ENCODE data around the gene SCAPER. TPM values are rescaled to one million over a fixed set of nuclear protein-coding genes. Genes with fewer than 3 reads are reported as not detected.

Gene SCAPER
- total RNA-seq, 1 donor: 8.3 TPM

- H3K4me3 ChIP-seq (ENCODE audit: insufficient read depth, low read length): no peak overlapping the region
- no peaks in the 10 kb centered on the region for H3K9me3 ChIP-seq (ENCODE audit: low read depth, low read length)
- no peak overlapping the region for H2AFZ ChIP-seq (ENCODE audit: low read length)
- H3K36me3 ChIP-seq (ENCODE audit: insufficient read depth, low read length): no peaks in the 10 kb centered on the region
- no peaks in the 10 kb centered on the region for H3K27me3 ChIP-seq (ENCODE audit: insufficient read depth, low read length)
- no peaks in the 10 kb centered on the region for H3K79me2 ChIP-seq (ENCODE audit: insufficient read depth, low read length)
- H3K4me2 ChIP-seq (ENCODE audit: insufficient read depth, low read length): no peak overlapping the region
- no peak for DNase-seq (ENCODE audit: insufficient read length, low spot score, missing footprints)
- no peak for TF ChIP-seq CTCF (IDR thresholded peaks at IDR 0.05; ENCODE audit: extremely low read depth, low read depth, low read length)
- no peak overlapping the region for H3K27ac ChIP-seq (ENCODE audit: low read depth, low read length)
- H3K4me1 ChIP-seq (ENCODE audit: insufficient read depth, low read length): no peaks in the 10 kb centered on the region
- no peaks in the 10 kb centered on the region for H4K20me1 ChIP-seq (ENCODE audit: insufficient read depth, low read length)
Observed at GRCh38 chr15:76802411-76802810, 102.7 kb downstream of the SCAPER start.

DNA sequence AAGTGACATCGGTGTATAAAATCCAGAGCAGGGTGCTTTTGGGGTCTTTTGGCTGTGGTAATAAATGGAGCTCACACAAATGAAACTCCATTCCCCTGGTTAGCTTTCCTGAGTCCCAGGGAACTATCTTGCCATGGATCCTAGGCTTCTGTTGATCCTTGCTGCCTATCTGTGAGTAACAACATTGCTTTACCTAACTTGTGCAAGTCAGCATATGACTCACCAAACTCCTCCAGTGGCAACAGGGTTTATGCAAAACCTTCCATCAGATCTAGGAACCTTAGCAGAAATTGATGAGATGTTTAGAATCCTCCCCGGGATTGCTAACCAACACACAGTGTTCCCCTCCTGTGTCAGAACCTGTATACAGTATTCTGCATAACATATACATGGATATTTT, 105.4 kb downstream of the SCAPER start:
- Histone ChIP-seq H3K79me2 (ENCODE audit: insufficient read depth, low read length) (no peaks in the 10 kb centered on the region), H4K20me1 (ENCODE audit: insufficient read depth, low read length) (no peaks in the 10 kb centered on the region), H3K9me3 (ENCODE audit: low read depth, low read length) (no peaks in the 10 kb centered on the region), H3K4me3 (ENCODE audit: insufficient read depth, low read length) (no peak overlapping the region), H2AFZ (ENCODE audit: low read length) (no peak overlapping the region), H3K27ac (ENCODE audit: low read depth, low read length) (no peak overlapping the region), H3K4me2 (ENCODE audit: insufficient read depth, low read length) (no peak overlapping the region), H3K36me3 (ENCODE audit: insufficient read depth, low read length) (no peaks in the 10 kb centered on the region), H3K4me1 (ENCODE audit: insufficient read depth, low read length) (no peaks in the 10 kb centered on the region), H3K27me3 (ENCODE audit: insufficient read depth, low read length) (no peaks in the 10 kb centered on the region)
- no peak for TF ChIP-seq CTCF (IDR thresholded peaks at IDR 0.05; ENCODE audit: extremely low read depth, low read depth, low read length)
- DNase-seq (ENCODE audit: insufficient read length, low spot score, missing footprints): peak; percentile 47

GRCh38 chr15:76795217-76795616, 109.9 kb downstream of the SCAPER start:
- Histone ChIP-seq H3K79me2 (ENCODE audit: insufficient read depth, low read length) (no peaks in the 10 kb centered on the region), H3K4me2 (ENCODE audit: insufficient read depth, low read length) (no peak overlapping the region), H3K9me3 (ENCODE audit: low read depth, low read length) (no peaks in the 10 kb centered on the region), H4K20me1 (ENCODE audit: insufficient read depth, low read length) (no peaks in the 10 kb centered on the region), H3K27ac (ENCODE audit: low read depth, low read length) (no peak overlapping the region), H2AFZ (ENCODE audit: low read length) (no peak overlapping the region), H3K36me3 (ENCODE audit: insufficient read depth, low read length) (no peaks in the 10 kb centered on the region), H3K4me3 (ENCODE audit: insufficient read depth, low read length) (no peak overlapping the region), H3K27me3 (ENCODE audit: insufficient read depth, low read length) (no peaks in the 10 kb centered on the region), H3K4me1 (ENCODE audit: insufficient read depth, low read length) (no peaks in the 10 kb centered on the region)
- DNase-seq (ENCODE audit: insufficient read length, low spot score, missing footprints): no peak
- TF ChIP-seq CTCF (IDR thresholded peaks at IDR 0.05; ENCODE audit: extremely low read depth, low read depth, low read length): no peak

- H3K36me3 ChIP-seq (ENCODE audit: insufficient read depth, low read length): no peaks in the 10 kb centered on the region
- DNase-seq (ENCODE audit: insufficient read length, low spot score, missing footprints): no peak
- no peaks in the 10 kb centered on the region for H3K9me3 ChIP-seq (ENCODE audit: low read depth, low read length)
- no peak overlapping the region for H3K4me3 ChIP-seq (ENCODE audit: insufficient read depth, low read length)
- TF ChIP-seq CTCF (IDR thresholded peaks at IDR 0.05; ENCODE audit: extremely low read depth, low read depth, low read length): no peak
- no peak overlapping the region for H2AFZ ChIP-seq (ENCODE audit: low read length)
- H4K20me1 ChIP-seq (ENCODE audit: insufficient read depth, low read length): no peaks in the 10 kb centered on the region
- no peaks in the 10 kb centered on the region for H3K27me3 ChIP-seq (ENCODE audit: insufficient read depth, low read length)
- no peak overlapping the region for H3K4me2 ChIP-seq (ENCODE audit: insufficient read depth, low read length)
- no peaks in the 10 kb centered on the region for H3K79me2 ChIP-seq (ENCODE audit: insufficient read depth, low read length)
- H3K27ac ChIP-seq (ENCODE audit: low read depth, low read length): no peak overlapping the region
- no peaks in the 10 kb centered on the region for H3K4me1 ChIP-seq (ENCODE audit: insufficient read depth, low read length)
Observed at GRCh38 chr15:76793162-76793561, 112.0 kb downstream of the SCAPER start.
